H54 (cell line): ENCODE measurements around the gene MRM3.
"Not testable (repeated sequence)": the region's sequence is repeated elsewhere in the genome, so short reads cannot be mapped to it uniquely, and the experiment has no call there.

ENCODE experiments used
- DNase-seq: peaks from one replicate; pipeline ENCODE4 v3.0.0; 2011; ENCODE audit warnings: low spot score, mixed read lengths; ENCODE audit not compliant: insufficient read length
- FAIRE-seq: peaks from 3 replicates; lab custom pipeline; 2011; peaks lifted over from hg19 to GRCh38; lab: Jason Lieb, UNC
- POLR2A ChIP-seq: IDR thresholded peaks from 2 replicates; pipeline ENCODE4 v1.6.1; 2011; ENCODE audit warnings: low read depth, mild to moderate bottlenecking, low read length

Gene MRM3

DNA sequence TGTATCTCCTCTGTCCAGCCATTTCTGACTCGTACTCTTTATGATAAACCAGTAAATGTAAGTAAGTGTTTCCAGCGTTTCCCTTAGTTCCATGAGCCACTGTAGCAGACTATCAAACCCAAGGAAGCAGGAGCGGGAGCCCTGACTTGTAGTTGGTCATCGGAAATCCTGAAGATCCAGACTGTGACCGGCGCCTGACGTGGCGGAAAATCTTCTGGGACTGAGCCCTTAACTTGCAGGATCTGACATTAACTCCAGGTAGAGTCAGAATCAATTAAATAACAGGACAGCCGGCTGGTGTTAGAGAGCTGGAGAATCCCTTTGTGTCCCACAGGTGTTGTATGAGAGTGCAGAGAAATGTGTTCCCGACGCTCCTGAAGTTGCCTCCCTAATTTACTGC, 4.1 kb upstream of the MRM3 start:
- TF ChIP-seq POLR2A: no peak
- FAIRE-seq: no peak
- no peak for DNase-seq

- FAIRE-seq: no peak
Measured at GRCh38 chr17:784143-784542, 2.0 kb downstream of the MRM3 start.

GRCh38 chr17:785901-786300, 3.7 kb downstream of the MRM3 start:
- not testable (repeated sequence) for DNase-seq, FAIRE-seq

More at GRCh38 chr17:784143-784542, 2.0 kb downstream of the MRM3 start:
- TF ChIP-seq POLR2A: no peak
- DNase-seq: no peak

GRCh38 chr17:787641-788221, 5.6 kb downstream of the MRM3 start:
- TF ChIP-seq POLR2A: no peak
- DNase-seq (no peak), FAIRE-seq (no peak)

GRCh38 chr17:788551-788950, 6.4 kb downstream of the MRM3 start:
- TF ChIP-seq POLR2A: no peak
- DNase-seq (no peak), FAIRE-seq (no peak)

- TF ChIP-seq POLR2A: no peak
- no peak for DNase-seq
- FAIRE-seq: no peak
Measured at GRCh38 chr17:789160-789840, 7.1 kb downstream of the MRM3 start.

DNA sequence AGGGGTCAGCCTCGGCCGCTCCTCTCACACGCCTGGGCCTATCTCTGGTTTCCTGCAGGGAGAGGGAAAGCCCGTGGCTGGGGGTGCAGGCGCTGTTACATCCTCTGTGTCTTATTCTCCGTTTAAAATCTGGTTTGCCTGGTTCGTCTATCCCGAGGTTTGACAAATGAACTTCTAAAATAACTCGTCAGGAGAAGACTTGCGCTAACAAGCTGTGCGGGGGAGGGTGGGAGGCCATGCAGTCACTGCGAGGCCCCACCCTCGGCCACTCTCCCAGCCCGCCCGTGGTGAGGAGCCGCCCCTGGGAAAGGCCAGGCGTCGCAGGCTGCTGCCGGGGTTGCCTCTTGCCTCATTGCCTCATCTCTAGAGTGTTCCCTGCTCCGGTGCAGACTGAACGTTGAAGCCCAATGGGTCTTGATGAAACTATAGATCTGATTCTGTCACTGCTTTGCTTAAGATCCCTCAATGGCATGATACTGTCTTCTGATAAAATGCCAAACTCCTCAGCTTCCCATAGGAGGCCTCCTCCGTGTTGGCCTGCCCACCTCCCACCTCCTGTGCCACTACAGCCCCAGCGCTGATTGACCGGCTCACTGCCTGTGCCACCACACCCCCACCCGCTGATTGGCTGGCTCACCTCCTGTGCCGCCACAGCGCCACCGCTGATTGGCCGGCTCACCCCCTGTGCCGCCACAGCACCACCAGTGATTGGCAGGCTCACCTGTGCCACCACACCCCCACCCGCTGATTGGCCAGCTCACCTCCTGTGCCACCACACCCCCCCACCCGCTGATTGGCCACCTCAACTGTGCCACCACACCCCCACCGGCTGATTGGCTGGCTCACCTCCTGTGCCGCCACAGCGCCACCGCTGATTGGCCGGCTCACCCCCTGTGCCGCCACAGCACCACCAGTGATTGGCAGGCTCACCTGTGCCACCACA, 8.0 kb downstream of the MRM3 start:
- not testable (repeated sequence) for DNase-seq, FAIRE-seq

DNA sequence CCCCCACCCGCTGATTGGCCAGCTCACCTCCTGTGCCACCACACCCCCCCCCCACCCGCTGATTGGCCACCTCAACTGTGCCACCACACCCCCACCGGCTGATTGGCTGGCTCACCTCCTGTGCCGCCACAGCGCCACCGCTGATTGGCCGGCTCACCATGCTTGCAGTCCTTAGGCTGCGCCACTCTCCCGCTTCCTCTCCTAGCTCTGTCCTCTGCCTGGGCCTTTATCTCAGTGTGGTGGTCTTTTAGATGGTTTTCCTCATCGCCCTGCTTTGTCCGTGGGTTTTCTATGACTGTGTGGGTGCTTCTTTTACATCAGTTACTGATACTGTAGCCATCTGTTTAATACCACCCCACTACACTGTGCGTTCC, 8.7 kb downstream of the MRM3 start:
- not testable (repeated sequence) for FAIRE-seq, DNase-seq

DNA sequence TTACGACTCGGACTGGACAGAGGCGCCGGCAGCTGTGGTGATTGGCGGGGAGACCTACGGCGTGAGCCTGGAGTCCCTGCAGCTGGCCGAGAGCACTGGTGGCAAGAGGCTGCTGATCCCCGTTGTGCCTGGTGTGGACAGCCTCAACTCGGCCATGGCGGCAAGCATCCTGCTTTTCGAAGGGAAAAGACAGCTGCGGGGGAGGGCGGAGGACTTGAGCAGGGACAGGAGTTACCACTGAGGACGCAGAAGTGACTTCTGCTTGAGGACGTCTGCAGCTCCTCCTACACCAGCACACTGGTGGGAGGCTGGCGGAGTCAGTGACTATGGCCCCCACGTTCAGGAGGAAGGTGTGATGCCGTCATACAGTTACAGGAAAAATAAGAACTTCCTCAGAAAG, 9.7 kb downstream of the MRM3 start:
- FAIRE-seq: no peak
- DNase-seq: no peak
- TF ChIP-seq POLR2A: no peak

DNA sequence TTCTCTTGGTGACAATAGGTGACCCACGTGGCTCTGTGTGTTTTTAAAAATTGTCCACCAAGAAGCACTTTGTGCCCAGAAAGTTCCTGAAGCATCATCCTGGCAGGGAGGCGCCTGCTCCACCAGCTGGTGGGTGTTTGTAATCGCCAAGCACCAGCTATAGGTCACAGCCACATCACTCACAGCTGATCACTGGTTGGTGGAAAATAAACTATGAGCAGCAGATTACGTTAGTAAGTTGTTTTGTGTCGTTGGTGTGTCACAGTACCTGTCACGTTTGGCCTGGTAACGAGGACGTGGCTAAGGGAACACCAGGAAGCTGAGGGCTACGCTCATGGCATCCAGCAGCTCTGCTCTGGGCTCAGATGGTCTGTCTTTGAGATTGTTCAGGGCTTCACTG, 10.1 kb downstream of the MRM3 start:
- DNase-seq: no peak
- no peak for TF ChIP-seq POLR2A
- FAIRE-seq: no peak

GRCh38 chr17:794876-795275, 12.7 kb downstream of the MRM3 start:
- DNase-seq (no peak), FAIRE-seq (no peak)
- TF ChIP-seq POLR2A: no peak

DNA sequence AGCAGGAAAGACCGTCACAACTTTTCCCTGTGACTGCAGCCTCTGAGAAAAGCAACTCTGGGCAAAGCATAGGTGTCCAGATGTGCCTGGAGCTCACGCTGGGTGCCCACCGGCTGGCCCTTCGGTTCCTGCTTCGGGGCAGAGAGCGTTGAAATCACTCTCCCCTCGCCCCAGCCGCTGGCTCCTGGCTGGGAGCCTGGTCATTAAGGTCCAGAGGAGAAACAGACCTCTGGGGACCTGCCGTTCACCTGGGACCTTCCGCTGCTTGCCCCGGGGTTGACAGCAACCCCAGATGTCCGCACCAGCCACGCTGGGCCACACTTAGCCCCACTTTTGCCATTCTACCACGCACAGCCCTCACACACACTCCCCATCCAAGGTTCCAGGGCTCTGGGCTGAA, 13.1 kb downstream of the MRM3 start:
- FAIRE-seq: no peak
- TF ChIP-seq POLR2A: no peak
- DNase-seq: no peak

DNA sequence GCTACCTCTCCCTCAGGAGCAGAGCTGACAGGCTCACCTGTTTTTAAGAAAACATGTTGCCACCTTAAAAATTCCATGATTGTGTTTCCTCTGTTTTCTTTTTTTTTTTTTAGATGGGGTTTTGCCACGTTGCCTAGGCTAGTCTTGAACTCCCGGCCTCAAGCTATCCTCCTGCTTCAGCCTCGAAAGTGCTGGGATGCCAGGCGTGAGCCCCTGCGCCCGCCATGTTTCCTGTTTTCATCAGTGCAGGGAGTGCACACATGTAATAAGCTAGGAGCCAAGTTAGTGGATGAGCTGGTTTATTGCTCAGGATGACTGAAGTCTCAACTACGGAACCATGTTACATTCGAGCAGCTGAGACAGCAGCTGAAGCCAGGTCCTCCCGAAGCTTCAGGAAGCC, 13.6 kb downstream of the MRM3 start:
- no peak for FAIRE-seq
- no peak for TF ChIP-seq POLR2A

DNA sequence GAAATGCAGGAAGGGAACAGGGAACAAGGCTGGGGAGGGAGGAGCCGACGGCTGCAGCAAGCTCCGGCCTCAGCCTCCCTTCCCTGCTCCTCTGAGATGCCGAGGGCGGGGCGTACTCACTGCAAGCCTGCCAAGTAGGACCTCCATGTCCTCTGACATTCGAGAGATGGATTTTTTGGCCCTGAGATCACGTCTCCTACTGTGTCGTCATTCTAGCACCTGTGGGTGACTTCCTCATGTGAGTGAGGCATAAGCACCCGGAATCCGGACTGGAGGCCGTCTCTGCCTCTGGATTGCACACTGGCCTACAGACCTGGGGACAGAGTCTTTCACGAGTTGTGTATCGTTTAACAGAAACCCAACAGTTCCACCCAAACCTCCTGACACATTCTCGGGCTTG, 14.5 kb downstream of the MRM3 start:
- DNase-seq: no peak
- FAIRE-seq: no peak
- no peak for TF ChIP-seq POLR2A

More for the DNA sequence above, 13.6 kb downstream of the MRM3 start:
- no peak for DNase-seq

DNA sequence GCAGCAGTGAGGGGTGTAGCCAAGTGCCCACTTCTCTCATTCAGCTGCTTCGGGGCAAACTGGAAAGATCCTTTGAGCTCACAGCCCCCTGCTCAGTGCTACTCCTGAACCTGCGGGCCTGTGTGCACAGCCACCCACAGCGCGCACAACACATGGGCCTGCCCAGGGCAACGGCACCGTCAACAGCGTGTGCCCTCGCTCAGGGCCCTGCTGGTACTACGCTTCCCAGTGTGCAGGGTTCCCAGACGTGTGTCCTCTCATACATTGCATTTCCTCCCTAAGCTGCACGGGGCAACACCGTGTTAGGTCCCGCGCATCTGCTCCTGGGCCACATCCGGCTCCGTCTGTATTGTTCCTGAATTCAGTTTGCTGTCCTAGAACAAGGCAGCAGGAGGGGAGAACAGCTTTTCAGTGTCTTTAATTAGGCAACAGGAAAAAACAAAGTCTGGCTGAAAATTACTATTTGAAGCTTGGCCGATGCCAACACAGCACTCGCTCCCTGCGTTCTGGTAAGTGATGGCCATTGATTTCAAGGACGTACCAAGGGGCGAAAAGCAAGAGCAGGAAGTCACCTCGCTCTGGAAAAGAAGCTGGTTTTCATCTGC, 15.2 kb downstream of the MRM3 start:
- no peak for DNase-seq
- TF ChIP-seq POLR2A: no peak
- no peak for FAIRE-seq
